Activated CD4-positive, alpha-beta T cell treated with anti-CD3 and anti-CD28 coated beads, Interleukin-2, amount 10 ng/mL, durations not matched to agents 24 days and 14 days (primary cell): ENCODE measurements around the gene FTSJ3. TPM values are rescaled to one million over a fixed set of nuclear protein-coding genes. Genes with fewer than 3 reads are reported as not detected.

ENCODE experiments used
- DNase-seq: peaks from one replicate; pipeline ENCODE4 v3.0.0; 2022
- H3K27ac Mint-ChIP-seq: one replicate; pipeline ENCODE4 v1.8.0; 2022; ENCODE audit warnings: mild to moderate bottlenecking, mixed read lengths
- H3K27me3 Mint-ChIP-seq: one replicate; pipeline ENCODE4 v1.8.0; 2022; ENCODE audit warnings: mixed read lengths
- H3K36me3 Mint-ChIP-seq: one replicate; pipeline ENCODE4 v1.8.0; 2022; ENCODE audit warnings: low read depth, mild to moderate bottlenecking, mixed read lengths
- H3K4me1 Mint-ChIP-seq: one replicate; pipeline ENCODE4 v1.8.0; 2021; ENCODE audit warnings: mixed read lengths
- H3K4me3 Mint-ChIP-seq: one replicate; pipeline ENCODE4 v1.8.0; 2022; ENCODE audit warnings: mild to moderate bottlenecking, moderate library complexity, mixed read lengths
- H3K9me3 Mint-ChIP-seq: one replicate; pipeline ENCODE4 v1.8.0; 2021; ENCODE audit warnings: mixed read lengths
- intact Hi-C: fragments of 100-400 bp; cut with micrococcal nuclease; formaldehyde crosslinking; loops from one replicate; pipeline ENCODE4 v1.15.1; 2023
- total RNA-seq: library from RNA; stranded (reverse); gene quantifications from 2 replicates; pipeline ENCODE4 v1.2.3, GENCODE V29; 2022

FTSJ3 gene
- total RNA-seq, 1 donor from 2014 or later: 100 TPM

DNA sequence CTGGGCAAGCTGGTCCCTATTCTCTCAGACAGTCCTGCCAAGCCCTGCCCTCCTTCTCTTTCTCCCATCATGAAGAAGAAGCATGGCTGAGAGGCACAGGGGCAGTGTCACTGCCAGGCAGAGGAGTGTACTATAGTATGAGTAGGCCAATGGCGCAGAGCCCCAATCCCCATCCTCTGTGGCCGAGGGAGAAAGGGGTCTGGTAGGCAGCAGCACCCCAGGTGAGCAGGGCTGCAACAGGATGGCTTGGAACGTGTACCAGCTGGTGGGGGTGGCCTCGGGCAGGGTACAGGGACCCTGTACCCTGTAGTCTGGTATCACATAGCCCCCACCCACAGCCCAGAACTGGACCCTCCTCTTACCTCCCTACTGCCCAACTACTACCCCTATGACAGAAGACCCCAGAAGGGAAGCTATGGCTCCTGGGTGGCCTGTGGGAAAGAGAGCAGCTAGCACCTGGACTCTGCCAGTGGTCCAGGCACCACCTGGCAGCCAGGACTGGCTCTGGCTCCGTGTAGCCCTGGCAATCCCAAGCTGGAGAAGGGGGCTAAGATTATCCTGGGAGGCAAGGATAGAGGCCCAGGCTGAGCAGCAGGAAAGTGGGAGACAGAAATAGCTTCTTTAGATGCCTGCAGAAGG, 10.6 kb upstream of the FTSJ3 start:
- peaks cover 33% of the 10 kb centered on the region for H3K36me3 Mint-ChIP-seq
- H3K27ac Mint-ChIP-seq: no peak overlapping the region
- no peaks in the 10 kb centered on the region for H3K27me3 Mint-ChIP-seq
- no peak overlapping the region for H3K4me3 Mint-ChIP-seq
- no peaks in the 10 kb centered on the region for H3K9me3 Mint-ChIP-seq
- no peak for DNase-seq
- intact Hi-C loops: no loop called here
- H3K4me1 Mint-ChIP-seq: peaks cover 26% of the 10 kb centered on the region

DNA sequence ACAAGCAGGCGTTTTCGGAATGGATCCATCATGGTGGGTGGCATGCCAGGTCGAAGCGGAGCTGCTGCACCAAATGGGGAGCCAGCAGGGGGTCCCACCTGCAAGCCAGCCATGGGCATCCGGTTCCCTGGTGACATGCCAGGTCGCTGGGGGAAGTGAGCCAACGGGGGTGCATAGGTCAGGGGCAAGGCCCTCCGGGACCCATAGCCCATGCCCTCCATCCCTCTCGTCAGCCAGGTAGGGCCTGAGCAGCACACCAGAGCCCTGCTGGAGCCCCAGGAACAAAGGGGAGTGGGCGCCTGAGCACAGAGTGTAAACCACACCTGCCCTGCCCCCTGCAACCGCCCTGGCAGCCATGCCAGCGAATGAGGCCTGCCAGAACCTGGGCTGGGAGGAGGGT, 10.0 kb upstream of the FTSJ3 start:
- intact Hi-C loops: no loop called here
- no peak for DNase-seq
- Mint-ChIP-seq H3K4me3 (no peak overlapping the region), H3K27ac (no peak overlapping the region), H3K36me3 (peaks cover 33% of the 10 kb centered on the region), H3K27me3 (no peaks in the 10 kb centered on the region), H3K4me1 (peaks cover 26% of the 10 kb centered on the region), H3K9me3 (no peaks in the 10 kb centered on the region)

- Mint-ChIP-seq H3K4me1 (peaks cover 26% of the 10 kb centered on the region), H3K27ac (no peak overlapping the region), H3K36me3 (peaks cover 40% of the 10 kb centered on the region), H3K27me3 (no peaks in the 10 kb centered on the region), H3K4me3 (no peak overlapping the region), H3K9me3 (no peaks in the 10 kb centered on the region)
- intact Hi-C loops: no loop called here
- DNase-seq: no peak
These were observed 9.3 kb upstream of the FTSJ3 start for GRCh38 chr17:63836811-63837210.

DNA sequence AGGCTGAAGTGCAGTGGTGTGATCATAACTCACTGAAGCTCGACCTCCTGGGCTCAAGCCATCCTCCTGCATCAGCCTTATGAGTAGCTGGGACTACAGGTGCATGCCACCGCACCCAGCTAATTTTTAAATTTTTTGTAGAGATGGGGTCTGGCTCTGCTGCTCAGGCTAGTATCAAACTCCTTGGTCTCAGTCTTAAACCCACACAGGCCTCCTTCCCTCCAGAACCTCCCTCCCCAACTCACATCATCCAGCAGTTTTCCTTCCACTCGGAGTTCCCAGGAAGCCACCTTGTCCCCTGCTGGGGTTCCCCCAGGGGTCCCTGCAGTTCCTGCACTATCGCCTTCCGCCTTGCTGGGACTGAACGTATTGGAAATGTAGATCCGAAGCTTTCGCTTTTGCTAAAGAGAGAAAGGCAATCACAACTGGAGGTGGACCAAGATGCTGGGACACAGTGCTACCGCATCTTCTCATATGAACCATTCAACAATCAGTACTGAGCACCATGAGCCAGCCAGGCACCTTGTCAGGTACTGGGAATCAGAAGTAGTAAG, 7.8 kb upstream of the FTSJ3 start:
- DNase-seq: no peak
- no peaks in the 10 kb centered on the region for H3K27me3 Mint-ChIP-seq
- intact Hi-C loops: loop anchor here (2.0 kb wide), 1 partner anchor 136 kb away; no protein-coding TSS in a partner anchor
- peaks cover 28% of the 10 kb centered on the region for H3K4me1 Mint-ChIP-seq
- no peak overlapping the region for H3K27ac Mint-ChIP-seq
- no peak overlapping the region for H3K4me3 Mint-ChIP-seq
- H3K9me3 Mint-ChIP-seq: no peaks in the 10 kb centered on the region
- H3K36me3 Mint-ChIP-seq: peaks cover 50% of the 10 kb centered on the region

- peak; percentile 90 for DNase-seq
- intact Hi-C loops: loop anchor here (2.0 kb wide), 1 partner anchor 136 kb away; no protein-coding TSS in a partner anchor
- H3K27me3 Mint-ChIP-seq: no peaks in the 10 kb centered on the region
- H3K4me3 Mint-ChIP-seq: no peak overlapping the region
- peaks cover 34% of the 10 kb centered on the region for H3K4me1 Mint-ChIP-seq
- H3K36me3 Mint-ChIP-seq: peaks cover 55% of the 10 kb centered on the region
- H3K9me3 Mint-ChIP-seq: no peaks in the 10 kb centered on the region
- H3K27ac Mint-ChIP-seq: peak overlapping the region; percentile 85
These were observed 7.1 kb upstream of the FTSJ3 start for GRCh38 chr17:63834431-63835166.

DNA sequence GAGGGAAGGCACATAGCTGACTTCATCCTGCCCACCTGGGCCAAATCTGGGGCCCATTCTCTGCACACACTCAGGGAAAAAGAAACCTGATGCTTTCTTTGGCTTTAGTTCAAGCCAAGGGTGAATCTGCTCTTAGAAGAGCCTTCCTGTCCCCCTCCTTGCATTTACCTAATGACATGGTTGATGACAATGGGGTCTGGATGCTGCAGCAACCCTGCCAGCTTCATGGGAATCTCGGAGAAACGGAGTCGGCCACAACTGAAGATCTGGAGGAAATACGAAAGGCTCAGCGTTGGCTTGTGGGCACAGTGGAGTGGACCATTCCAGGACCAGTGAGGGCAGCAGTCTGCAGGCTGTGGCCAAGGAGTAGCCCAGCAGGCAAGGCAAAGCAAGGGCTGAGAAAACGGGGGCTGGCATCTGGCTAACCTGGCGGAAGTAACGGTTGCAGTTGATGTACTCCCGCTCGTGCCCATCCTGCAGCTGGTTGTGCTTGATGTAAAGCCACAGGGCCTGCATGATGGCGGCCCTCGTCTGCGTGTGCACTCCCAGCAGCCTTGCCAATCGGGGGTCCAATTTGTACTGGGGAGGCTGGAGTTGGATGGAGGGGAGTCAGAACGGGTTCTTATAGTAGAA, 6.4 kb upstream of the FTSJ3 start:
- H3K9me3 Mint-ChIP-seq: no peaks in the 10 kb centered on the region
- H3K4me1 Mint-ChIP-seq: peaks cover 37% of the 10 kb centered on the region
- H3K36me3 Mint-ChIP-seq: peaks cover 62% of the 10 kb centered on the region
- no peak overlapping the region for H3K4me3 Mint-ChIP-seq
- DNase-seq: no peak
- H3K27me3 Mint-ChIP-seq: no peaks in the 10 kb centered on the region
- H3K27ac Mint-ChIP-seq: peak overlapping the region; percentile 58
- intact Hi-C loops: loop anchor here (2.0 kb wide), 1 partner anchor 135 kb away; no protein-coding TSS in a partner anchor

DNA sequence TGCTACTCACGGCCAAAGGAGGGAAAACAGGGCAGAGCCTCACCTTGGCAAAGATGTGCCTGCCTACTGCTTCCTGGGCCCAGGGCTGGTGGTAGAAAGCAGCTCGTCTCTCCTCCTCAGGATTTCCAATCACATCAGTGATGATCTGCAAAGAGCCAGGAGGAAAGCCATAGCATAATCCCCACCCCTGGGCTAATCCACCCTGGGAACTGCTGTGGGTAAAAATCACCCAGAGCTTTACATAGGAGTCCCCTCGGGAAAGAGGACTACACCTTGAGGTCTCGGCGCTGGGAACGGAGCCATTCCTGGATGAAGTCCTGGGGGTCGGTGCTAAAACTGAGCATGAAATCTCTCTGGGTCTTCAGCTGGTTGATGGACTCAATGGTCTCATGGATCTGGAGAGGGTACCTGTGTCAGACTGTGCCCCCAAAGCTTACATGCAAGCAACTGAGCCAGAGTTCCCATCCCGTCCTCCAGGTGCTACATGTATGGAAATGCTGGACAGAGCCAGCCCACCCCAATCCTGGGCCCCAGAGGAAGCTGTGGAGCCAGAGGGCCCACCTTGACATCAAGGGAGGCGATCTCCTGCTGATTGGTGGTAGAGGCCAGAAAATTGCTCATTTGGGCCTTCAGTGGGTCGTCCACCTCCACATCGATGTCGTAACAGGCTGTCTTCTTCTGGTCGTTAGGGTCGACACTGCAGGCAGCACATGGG, 5.7 kb upstream of the FTSJ3 start:
- H3K9me3 Mint-ChIP-seq: no peaks in the 10 kb centered on the region
- H3K36me3 Mint-ChIP-seq: peaks cover 68% of the 10 kb centered on the region
- no peak for DNase-seq
- no peak overlapping the region for H3K27ac Mint-ChIP-seq
- intact Hi-C loops: no loop called here
- H3K4me1 Mint-ChIP-seq: peaks cover 41% of the 10 kb centered on the region
- no peak overlapping the region for H3K4me3 Mint-ChIP-seq
- no peaks in the 10 kb centered on the region for H3K27me3 Mint-ChIP-seq

DNA sequence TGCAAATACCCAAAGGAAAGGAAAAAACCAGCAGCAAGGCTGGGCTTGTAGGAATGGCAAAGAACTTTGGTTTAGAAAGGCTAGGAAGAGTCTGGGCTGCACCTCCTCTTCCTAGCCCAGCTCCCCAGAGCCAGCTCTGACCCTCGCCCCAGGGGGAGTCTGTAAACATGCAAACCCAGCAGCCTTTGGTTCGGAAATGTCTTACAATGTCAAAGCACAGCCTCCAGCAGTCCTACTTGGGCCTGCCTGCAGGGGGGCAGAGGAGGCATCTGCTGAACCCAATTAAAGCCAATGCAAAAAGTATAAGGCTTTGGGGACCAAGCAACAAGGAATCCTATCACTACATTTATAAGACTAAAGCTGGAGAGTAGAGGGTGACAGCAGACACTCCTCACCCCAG, 5.0 kb upstream of the FTSJ3 start:
- Mint-ChIP-seq H3K27me3 (no peaks in the 10 kb centered on the region), H3K27ac (peak overlapping the region; percentile 25), H3K9me3 (no peaks in the 10 kb centered on the region), H3K36me3 (peaks cover 73% of the 10 kb centered on the region), H3K4me1 (peaks cover 44% of the 10 kb centered on the region), H3K4me3 (no peak overlapping the region)
- intact Hi-C loops: no loop called here
- no peak for DNase-seq

DNA sequence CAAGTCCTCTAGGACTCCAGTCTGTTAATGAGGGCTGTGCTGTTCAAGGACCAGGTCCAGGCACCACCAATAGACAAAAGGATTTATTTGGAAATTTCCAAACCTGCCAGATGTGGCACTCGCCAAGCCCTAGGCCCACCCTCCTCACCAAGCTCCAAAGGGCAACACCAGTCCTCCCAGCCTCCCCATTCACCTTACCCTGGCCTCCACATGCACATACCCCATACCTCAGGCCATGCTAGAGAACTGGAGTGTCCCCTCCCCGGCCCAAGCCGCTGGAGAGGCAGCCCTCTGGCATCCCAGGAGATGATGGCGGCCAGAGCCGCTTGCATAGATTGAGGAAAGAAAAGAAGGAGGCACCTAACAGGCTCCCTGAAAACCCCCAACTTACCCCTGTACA, 4.6 kb upstream of the FTSJ3 start:
- Mint-ChIP-seq H3K9me3 (no peaks in the 10 kb centered on the region), H3K4me1 (peaks cover 44% of the 10 kb centered on the region), H3K27ac (peak overlapping the region; percentile 56), H3K27me3 (no peaks in the 10 kb centered on the region), H3K36me3 (peaks cover 77% of the 10 kb centered on the region), H3K4me3 (no peak overlapping the region)
- intact Hi-C loops: no loop called here
- DNase-seq: no peak

GRCh38 chr17:63831505-63831904, 4.0 kb upstream of the FTSJ3 start:
- Mint-ChIP-seq H3K4me1 (peaks cover 44% of the 10 kb centered on the region), H3K27me3 (no peaks in the 10 kb centered on the region), H3K4me3 (no peak overlapping the region), H3K9me3 (no peaks in the 10 kb centered on the region), H3K27ac (no peak overlapping the region), H3K36me3 (peaks cover 78% of the 10 kb centered on the region)
- intact Hi-C loops: no loop called here
- no peak for DNase-seq

- Mint-ChIP-seq H3K27me3 (no peaks in the 10 kb centered on the region), H3K9me3 (no peaks in the 10 kb centered on the region), H3K36me3 (peaks cover 81% of the 10 kb centered on the region), H3K4me1 (peaks cover 48% of the 10 kb centered on the region), H3K27ac (peak overlapping the region; percentile 3), H3K4me3 (no peak overlapping the region)
- no peak for DNase-seq
- intact Hi-C loops: no loop called here
These were observed 3.5 kb upstream of the FTSJ3 start for GRCh38 chr17:63830904-63831491.

DNA sequence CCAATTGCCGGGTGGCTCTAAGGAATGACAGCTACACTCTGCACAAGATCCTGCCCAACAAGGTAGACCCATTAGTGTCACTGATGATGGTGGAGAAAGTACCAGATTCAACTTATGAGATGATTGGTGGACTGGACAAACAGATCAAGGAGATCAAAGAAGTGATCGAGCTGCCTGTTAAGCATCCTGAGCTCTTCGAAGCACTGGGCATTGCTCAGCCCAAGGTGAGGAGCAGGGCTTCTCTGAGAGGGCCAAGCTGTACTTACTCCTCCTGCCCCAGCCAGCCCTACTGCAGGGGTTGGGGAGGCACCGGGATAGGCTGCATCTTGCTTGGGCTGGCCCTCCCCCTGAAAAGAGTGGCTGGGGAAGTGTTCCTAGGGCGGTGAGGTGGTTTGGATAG, 2.8 kb upstream of the FTSJ3 start:
- Mint-ChIP-seq H3K36me3 (peaks cover 82% of the 10 kb centered on the region), H3K27ac (no peak overlapping the region), H3K27me3 (no peaks in the 10 kb centered on the region), H3K9me3 (no peaks in the 10 kb centered on the region), H3K4me1 (peaks cover 53% of the 10 kb centered on the region), H3K4me3 (no peak overlapping the region)
- no peak for DNase-seq
- intact Hi-C loops: no loop called here

DNA sequence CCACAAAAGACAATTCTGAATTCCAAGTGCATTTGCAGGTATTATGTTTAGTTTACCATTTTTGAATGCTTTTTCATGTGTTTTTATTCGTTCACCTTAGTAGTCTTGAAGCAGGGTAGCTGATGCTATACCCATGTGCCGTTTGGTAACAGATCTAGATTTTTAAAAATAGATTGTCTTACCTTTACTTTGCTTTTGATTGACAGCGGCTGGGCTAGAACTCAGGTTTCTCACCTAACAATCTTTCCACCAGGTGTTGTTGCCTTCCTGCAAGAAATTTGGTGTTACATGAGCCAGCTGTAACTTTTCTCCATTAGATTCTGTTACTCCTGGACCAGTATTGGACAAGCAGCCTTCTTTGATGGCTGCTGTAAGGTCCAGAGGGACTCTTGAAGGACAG, 1.5 kb upstream of the FTSJ3 start:
- no peaks in the 10 kb centered on the region for H3K9me3 Mint-ChIP-seq
- H3K4me3 Mint-ChIP-seq: peak overlapping the region; percentile 99
- no peaks in the 10 kb centered on the region for H3K27me3 Mint-ChIP-seq
- intact Hi-C loops: loop anchor here (5.0 kb wide), 1 partner anchor 277 kb away; the partner anchor contains the start of gene DCAF7
- no peak for DNase-seq
- H3K27ac Mint-ChIP-seq: no peak overlapping the region
- peaks cover 53% of the 10 kb centered on the region for H3K4me1 Mint-ChIP-seq
- peaks cover 87% of the 10 kb centered on the region for H3K36me3 Mint-ChIP-seq
